Measurements from ENCODE around the gene NTM. TPM values are rescaled to one million over a fixed set of nuclear protein-coding genes. Genes with fewer than 3 reads are reported as not detected.

The NTM gene
- total RNA-seq, 1 experiment from 2014 or later = 9.9 TPM

DNA sequence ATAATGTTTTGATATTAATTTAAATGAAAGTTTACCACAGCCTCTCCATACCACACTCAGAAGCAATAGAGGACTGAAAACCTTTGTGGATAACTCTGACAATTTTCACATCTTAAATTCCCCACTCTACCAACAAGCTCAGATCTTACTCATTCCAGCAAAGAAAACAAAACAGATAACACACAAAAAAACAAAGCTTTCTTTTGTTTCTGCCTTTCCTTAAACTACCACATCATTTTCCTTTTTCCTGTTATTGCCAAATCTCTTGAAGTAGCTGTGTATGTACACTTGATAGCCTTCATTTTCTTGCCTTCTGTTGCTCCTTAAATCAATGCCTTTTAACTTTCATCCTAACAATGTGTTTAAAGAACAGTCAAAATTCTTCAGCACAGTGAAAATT is 484.9 kb downstream of the NTM start:
- Histone ChIP-seq H2BK120ac (ENCODE audit: low read depth, low read length, poor library complexity, severe bottlenecking) (no peak overlapping the region), H4K91ac (ENCODE audit: insufficient read length, low read depth, low read length) (no peak overlapping the region), H4K5ac (ENCODE audit: insufficient read length, low read depth, low read length) (no peak overlapping the region), H3K79me1 (ENCODE audit: insufficient read depth, low read depth, low read length, poor library complexity, severe bottlenecking) (no peaks in the 10 kb centered on the region), H3K9me3 (ENCODE audit: control insufficient read depth, low read depth, low read length) (no peaks in the 10 kb centered on the region), H2BK12ac (ENCODE audit: insufficient read length, low read depth, low read length) (no peak overlapping the region), H3K23me2 (ENCODE audit: insufficient read length, low read depth, low read length, poor library complexity, severe bottlenecking) (no peaks in the 10 kb centered on the region), H3K27ac (ENCODE audit: insufficient read length, low read depth, low read length) (no peak overlapping the region), H3K79me2 (ENCODE audit: insufficient read depth, low read length) (no peaks in the 10 kb centered on the region), H3K56ac (ENCODE audit: insufficient read length, low read depth, low read length) (no peak overlapping the region), H4K20me1 (ENCODE audit: control insufficient read depth, insufficient read depth, insufficient read length) (no peaks in the 10 kb centered on the region), H4K8ac (replicated peaks; ENCODE audit: insufficient read length, low read depth, low read length) (no peak overlapping the region), H3K4me2 (ENCODE audit: insufficient read depth, insufficient read length, low read length) (no peak overlapping the region), H2AFZ (ENCODE audit: low read length) (no peak overlapping the region), H3K27me3 (ENCODE audit: insufficient read depth, low read length) (no peaks in the 10 kb centered on the region), H2AK5ac (ENCODE audit: insufficient read length, low read length) (no peak overlapping the region), H2BK20ac (ENCODE audit: low read depth, low read length, poor library complexity, severe bottlenecking) (no peak overlapping the region), H3K18ac (ENCODE audit: insufficient read length, low read depth, low read length) (no peak overlapping the region), H3K23ac (ENCODE audit: insufficient read length, low read depth, low read length) (no peak overlapping the region), H2BK5ac (ENCODE audit: insufficient read length, low read length) (no peak overlapping the region), H3T11ph (ENCODE audit: low read length) (no peak overlapping the region), H3K4ac (ENCODE audit: low read depth, low read length) (no peak overlapping the region), H3K9ac (ENCODE audit: extremely low read depth, insufficient read length, low read length) (no peak overlapping the region), H3K14ac (ENCODE audit: insufficient read depth, low read length) (no peak overlapping the region), H3K4me1 (ENCODE audit: insufficient read depth, low read length) (peaks cover 3% of the 10 kb centered on the region; the same call in 1 of the 2 replicates), H2BK15ac (ENCODE audit: low read depth, low read length) (no peak overlapping the region)
- TF ChIP-seq, protein P1, sequence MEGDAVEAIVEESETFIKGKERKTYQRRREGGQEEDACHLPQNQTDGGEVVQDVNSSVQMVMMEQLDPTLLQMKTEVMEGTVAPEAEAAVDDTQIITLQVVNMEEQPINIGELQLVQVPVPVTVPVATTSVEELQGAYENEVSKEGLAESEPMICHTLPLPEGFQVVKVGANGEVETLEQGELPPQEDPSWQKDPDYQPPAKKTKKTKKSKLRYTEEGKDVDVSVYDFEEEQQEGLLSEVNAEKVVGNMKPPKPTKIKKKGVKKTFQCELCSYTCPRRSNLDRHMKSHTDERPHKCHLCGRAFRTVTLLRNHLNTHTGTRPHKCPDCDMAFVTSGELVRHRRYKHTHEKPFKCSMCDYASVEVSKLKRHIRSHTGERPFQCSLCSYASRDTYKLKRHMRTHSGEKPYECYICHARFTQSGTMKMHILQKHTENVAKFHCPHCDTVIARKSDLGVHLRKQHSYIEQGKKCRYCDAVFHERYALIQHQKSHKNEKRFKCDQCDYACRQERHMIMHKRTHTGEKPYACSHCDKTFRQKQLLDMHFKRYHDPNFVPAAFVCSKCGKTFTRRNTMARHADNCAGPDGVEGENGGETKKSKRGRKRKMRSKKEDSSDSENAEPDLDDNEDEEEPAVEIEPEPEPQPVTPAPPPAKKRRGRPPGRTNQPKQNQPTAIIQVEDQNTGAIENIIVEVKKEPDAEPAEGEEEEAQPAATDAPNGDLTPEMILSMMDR (conservative IDR thresholded peaks at IDR 0.05) = no peak
- no peaks in the 10 kb centered on the region for H3K9me3 Mint-ChIP-seq
- no peak overlapping the region for H3K27ac Mint-ChIP-seq
- peaks cover 23 to 28% of the 10 kb centered on the region in 2 experiments for H3K4me1 Mint-ChIP-seq
- H3K27me3 Mint-ChIP-seq (ENCODE audit: low read depth) = peaks cover 38% of the 10 kb centered on the region
- DNase-seq = no peak
- H3K36me3 Mint-ChIP-seq (ENCODE audit: insufficient read depth in 1 of 3, low read depth in 3 of 3) = no peaks in the 10 kb centered on the region
- H3K4me3 Mint-ChIP-seq = no peak overlapping the region
